SH-SY5Y (cell line): Measurements from ENCODE around the gene FCRLA.

Experiments used
- GATA2 ChIP-seq: IDR thresholded peaks from 2 replicates; pipeline ENCODE4 v1.6.1; 2011; ENCODE audit warnings: mild to moderate bottlenecking, low read depth, low read length
- GATA3 ChIP-seq: IDR thresholded peaks from 2 replicates; pipeline ENCODE4 v1.6.1; 2011; ENCODE audit warnings: low read depth, mild to moderate bottlenecking, low read length, moderate library complexity

GRCh38 chr1:161738627-161739287 is 31.7 kb downstream of the FCRLA start:
- TF ChIP-seq GATA2: no peak
- no peak for TF ChIP-seq GATA3
